GM19438 (cell line): Measurements from ENCODE around the gene RAPGEF2.

Experiments
- ATAC-seq: cut with Tn5 transposase; IDR thresholded peaks from one replicate; pipeline ENCODE4 v1.9.1; 2021; ENCODE audit warnings: low read depth; ENCODE audit not compliant: unreplicated experiment

Gene RAPGEF2

DNA sequence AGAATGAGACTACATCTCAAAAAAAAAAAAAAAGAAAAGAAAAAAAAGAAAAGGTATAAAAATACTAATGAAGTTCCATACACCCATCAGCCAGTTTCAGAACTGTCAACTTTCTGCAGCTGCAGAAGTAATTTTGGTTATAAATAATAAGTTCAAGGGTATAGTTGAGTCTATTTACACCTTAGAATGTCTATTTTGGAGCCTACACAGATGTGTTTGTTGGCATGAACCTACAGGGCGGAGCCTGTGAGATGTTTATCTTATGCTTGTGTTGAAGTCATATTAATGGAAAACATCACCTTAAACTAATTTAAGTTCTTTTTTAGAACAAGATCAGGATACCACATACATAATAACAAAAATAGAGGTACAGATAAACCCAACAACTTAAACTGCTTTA is 85.8 kb downstream of the RAPGEF2 start:
- no peak for ATAC-seq

DNA sequence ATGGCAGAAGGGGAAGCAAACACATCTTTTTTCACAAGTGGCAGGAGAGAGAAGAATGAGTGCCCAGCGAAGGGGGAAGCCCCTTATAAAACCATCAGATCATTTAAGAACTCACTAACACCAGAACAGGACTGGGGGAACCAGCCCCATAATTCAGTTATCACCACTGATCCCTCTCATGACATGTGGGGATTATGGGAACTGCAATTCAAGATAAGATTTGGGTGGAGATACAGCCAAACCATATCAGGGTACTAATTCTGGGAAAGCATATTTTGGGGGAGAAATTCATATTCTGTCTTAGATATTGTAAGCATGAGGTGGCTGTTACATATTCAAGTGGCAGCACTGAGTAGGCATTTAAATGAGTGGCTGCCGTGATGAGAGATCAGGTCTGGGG is 87.8 kb downstream of the RAPGEF2 start:
- no peak for ATAC-seq

DNA sequence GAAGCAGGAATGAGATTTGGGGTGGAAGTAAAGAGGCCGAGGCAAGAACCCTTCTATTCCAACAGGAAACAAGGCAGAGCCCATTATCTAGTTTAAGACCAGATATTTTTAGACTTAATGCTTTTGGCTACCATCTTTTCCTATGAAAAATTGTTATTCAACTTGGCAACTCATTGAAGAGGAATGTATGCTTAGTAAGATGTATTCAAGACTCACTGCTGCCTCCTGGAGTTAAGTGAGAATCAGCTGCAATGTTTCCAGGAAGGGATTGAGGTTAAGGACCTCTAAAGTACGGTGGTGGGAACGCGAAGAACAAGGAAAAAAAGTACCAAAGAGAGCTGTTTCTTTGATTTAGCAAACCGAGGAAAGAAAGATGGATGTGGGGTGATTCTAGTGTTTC is 89.1 kb downstream of the RAPGEF2 start:
- no peak for ATAC-seq

DNA sequence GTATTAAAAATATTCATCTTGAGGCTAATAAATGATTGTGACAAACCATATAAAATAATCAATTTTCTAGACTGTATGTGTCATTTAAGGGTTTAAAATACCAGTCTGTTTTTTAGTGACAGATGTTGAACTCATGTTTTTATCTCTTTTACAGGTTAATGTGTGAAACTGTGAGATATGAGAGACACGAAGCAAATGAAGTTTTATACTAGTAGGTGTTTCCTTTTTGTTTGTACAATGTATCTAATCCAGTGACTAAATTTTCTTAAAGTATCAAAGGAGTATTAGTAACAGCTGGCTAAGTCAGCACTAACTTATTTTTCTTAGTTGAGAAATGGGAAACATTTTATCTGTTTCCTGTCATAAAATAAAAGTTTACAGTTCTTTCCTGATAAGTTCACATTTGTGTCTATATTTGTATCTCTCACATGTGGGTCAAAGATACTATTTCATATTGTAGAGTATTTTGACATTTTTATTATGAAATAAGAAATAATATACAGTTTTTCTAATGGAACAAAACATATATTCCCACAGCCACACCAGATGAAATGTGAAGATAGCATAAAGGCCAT is 90.3 kb downstream of the RAPGEF2 start:
- no peak for ATAC-seq

DNA sequence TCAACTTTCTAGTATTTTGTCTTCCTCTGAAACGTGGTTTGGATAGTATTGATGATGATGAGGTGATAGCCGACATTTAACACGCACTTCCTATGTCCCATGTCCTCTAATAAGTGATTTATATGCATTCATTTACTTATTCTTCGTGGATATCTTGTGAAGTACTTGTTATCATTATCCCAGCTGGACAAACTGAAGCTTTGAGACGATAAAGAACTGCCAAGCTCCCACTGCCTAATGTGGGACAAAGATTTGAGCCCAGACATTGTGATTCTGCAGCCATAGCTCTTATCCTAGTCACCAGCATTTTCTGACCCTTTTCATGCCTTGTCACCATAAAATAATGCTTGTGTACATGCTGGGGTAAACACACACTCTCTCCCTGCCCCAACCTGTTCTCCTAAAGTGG is 92.5 kb downstream of the RAPGEF2 start:
- ATAC-seq: no peak

DNA sequence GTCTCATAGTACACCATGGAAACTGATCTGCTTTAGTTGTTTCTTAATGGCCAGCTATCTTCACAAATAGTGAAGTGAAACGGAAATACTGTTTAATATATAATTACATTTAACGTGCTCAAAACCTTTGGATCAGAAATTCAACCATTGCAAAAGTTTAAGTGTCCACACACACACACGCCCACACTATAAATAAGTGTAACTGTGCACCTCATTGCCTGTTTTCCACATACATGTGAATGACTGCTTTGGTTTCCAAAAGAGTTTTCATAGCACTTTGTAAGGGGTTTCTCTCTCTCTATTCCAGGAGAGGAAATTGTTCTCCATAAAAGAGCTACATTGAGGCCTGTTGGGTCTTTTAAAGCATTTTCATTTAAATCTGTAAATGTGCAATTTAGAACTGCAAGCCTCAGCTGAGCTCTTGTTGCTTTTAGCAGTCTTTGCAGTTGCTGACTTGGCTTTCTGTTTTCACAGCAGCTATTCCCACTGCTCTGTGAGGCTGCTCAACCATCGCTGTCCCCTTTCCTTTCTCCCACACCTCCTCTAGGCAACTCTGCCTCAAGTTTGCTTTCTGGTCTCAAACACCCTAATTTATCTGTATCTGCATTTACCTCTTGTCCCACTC is 94.5 kb downstream of the RAPGEF2 start:
- ATAC-seq: no peak

DNA sequence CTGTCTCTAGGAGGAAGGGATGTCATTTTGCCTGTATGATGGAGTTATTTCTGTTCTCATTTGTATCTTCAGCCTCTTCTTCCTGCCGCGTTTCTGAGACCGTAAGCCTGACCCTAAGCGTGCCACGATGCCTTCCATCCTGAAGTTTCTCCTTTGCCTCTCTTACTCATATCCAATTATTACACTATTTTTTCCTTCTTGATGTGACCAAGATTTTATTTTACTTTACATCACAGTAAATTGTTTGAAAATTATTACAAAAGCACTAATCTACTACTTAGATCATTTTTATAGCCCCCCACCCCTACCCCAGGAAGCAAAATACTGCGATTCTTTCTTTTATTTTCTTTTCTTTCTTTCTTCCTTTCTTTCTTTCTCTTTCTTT is 95.0 kb downstream of the RAPGEF2 start:
- no peak for ATAC-seq

DNA sequence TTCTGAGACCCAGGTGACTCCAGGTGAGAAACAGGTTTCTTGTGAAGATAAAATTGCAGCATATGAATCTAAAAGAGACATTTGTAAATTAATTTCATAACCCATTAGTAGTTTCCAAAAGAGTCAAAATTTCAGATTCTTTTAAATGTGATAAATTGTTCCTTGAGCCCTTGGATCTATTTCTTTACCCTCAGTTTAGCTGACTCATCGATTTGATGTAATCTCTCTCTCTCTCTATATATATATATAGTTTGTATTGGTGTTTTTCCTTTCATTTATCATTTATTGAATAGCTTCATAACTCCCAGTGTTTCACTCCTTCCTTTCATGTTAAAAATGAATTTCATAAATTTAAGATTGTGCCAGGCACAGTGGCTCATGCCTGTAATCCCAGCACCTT is 96.9 kb downstream of the RAPGEF2 start:
- ATAC-seq: no peak

DNA sequence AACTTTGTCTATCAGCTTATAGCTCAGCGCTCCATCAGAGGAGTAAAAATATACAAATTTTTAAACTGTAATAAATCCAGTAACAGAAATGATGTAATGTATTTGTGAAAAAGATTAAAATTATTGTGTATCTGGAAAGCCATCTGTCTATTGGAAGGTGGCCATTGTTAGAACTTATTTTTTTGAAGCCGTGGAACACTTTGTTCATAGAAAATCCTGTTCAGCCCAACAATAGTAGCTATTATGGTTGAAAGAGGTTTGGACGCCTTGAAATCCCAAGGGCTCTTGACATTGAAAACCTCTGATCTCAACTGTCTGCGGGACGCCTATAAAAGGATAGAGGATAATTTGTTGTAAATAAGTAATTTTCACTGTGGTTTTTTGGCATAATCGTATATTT is 98.3 kb downstream of the RAPGEF2 start:
- ATAC-seq: no peak

DNA sequence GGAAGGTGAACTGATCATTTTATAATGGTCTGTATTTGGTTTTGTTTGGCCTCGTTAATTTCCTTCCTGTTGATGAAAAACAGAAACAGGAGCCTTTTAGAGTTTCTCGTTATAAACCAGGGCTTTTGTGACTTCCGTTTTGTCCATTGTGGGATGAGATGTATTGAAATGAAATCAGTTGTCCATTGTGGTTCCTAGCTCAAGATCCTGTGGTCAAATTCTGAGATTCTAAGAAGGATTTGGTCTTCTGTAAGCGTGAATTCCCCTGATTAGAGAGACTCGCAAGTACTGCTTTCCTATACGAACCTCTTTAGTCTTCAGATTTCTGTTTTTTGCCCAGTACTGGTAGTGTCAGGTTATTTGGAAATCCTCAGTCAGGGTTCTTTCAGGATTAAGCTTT is 101.7 kb downstream of the RAPGEF2 start:
- ATAC-seq: no peak

DNA sequence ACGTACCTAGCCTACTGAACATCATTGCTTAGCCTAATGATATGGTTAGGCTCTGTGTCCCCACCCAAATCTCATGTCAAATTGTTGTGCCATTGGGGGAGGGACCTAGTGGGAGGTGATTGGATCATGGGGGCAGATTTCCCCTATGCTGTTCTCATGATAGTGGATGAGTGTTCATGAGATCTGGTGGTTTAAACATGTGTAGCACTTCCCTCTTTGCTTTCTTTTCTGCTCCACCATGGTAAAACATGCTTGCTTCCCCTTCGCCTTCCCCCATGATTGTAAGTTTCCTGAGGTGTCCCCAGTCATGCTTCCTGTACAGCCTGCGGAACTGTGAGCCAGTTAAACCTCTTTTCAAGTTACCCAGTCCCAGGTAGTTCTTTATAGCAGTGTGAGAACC is 102.6 kb downstream of the RAPGEF2 start:
- ATAC-seq: no peak

DNA sequence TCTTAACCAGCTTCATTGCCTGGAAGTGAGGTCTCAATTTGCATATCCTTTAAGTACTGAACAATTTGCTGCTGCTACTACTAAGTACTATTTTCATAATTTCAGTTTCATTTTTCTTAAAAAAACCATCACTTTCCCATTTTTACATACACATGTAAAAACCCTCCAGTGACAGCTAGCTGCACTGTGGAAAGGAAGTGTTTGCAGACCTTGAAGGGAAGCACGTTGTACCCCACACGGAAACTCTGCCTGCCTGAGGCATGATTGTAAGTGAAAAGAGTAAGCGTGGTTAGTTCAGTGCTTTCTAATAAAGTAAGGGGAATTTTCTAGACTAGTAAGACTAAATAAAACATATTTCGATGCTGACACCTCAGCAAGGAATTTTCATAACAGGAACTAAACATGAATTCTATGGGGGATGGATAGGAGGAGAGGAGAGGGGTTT is 103.6 kb downstream of the RAPGEF2 start:
- peak; percentile 76 for ATAC-seq

DNA sequence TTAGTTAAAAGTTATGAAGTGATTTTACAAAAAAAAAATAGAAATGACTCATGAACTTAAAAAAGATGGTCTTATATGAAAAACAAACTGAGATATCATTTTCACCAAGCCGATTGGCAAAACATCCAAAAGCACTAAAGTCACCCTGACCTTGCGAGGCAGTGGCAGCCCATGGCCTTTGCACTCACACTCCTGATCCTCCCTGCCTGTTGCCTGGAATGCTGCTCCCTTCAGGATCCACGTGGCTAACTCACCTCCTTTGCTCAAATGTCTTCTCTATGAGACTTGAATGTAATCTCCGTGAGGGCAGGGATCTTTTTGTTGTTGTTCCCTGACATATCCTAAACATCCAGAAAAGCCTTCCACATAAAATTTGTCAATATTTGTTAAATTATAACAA is 106.4 kb downstream of the RAPGEF2 start:
- no peak for ATAC-seq

DNA sequence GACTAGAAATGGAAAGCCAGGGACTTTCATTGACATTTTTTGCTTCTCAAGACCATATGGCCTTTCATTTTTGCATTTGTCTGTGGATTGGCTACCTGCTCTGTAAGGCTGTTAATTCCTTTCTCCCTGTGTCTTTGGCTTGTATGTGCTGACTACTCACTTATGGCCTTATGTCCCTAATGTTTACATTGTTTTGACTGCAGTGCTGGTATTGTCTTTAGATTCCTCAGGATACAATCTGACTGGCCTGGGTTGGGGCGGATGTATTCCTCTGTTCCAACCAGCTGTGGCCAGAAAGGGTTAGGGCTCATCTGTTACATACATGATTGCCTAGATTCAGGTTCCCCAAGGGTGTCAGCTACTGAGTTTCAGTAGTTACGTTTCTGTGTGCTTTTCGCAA is 108.1 kb downstream of the RAPGEF2 start:
- no peak for ATAC-seq

DNA sequence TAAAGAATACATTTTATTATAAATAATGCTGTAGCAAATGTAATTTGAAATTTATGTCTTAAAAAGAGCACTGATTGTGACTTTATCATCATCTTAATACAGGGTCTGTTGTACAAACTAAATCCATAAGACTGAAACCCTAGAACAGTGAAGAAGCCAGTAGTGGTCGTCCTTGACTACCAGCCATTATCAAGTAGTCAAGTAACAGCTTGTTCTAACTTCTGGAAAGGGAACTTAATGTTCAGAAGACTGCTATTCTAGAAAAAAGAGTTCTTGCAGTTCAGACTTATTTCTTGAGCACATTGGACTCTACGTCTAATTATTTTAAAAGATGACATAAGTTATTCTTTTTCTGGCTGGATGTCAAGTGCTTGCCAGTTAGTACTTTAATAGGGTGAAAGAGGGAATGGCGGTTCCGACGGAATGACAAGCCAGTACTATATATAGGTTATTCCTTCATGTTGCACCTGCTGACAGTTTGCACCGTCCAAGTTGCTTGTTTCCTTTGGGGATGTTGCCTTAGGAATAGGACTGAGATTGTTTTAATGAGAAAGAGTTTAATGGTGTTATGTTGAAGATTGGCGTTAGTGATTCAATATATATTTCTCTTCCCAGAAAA is 109.9 kb downstream of the RAPGEF2 start:
- no peak for ATAC-seq

DNA sequence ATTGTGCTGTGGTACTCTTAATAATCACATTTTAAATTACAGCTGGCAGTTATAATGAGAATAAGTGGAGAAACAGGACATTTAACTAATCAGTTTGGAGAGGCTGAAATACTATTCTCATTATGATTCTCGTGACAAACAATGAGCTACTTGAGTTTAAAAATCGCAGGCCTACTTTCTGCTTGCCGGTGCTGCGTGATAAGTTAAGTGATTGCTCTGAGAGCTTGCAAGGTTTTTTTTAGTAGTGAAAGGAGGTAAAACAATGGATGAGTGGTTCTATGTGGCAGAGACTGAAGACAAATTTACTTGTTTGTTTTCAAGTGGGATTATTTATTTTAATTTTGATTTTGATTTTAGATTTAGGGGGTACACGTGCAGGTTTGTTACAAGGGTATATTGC is 114.0 kb downstream of the RAPGEF2 start:
- ATAC-seq: no peak

DNA sequence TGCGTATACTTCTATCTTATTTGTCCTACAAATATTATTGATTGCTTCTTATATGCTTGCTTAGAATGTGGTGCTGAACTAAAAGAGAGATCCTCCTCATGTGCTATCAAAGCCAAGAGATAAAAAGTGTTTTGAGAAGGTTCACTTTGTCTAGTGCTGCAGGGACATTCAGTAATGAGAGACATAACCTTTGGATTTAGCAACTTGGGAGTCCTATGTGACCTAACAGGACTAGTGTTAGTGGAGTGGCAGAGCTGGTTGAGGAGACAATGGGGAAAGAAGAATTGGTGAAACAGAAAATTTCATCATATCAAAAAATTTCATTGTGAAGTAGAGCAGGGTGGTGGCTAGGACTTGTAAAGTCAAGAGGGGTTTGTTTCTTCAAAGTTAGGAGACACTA is 117.0 kb downstream of the RAPGEF2 start:
- ATAC-seq: no peak

DNA sequence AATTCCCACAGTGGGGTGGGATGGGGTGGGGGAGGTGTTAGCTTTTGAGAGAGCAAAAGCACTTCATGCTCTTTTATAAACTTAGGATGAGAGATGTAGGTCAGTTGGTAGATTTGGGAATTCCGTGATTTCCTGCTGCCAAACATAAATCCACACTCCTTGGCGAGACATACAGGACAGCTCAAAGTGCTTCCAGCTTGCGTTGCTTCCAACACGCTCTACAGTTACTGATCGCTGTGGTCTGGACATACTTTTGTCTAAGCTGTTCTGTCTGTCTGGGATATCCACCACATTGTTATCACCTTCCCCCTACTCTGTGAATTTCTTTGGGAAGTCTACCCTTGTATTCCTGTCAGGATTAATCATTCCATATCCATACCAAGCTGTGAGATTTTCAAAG is 117.5 kb downstream of the RAPGEF2 start:
- ATAC-seq: no peak

DNA sequence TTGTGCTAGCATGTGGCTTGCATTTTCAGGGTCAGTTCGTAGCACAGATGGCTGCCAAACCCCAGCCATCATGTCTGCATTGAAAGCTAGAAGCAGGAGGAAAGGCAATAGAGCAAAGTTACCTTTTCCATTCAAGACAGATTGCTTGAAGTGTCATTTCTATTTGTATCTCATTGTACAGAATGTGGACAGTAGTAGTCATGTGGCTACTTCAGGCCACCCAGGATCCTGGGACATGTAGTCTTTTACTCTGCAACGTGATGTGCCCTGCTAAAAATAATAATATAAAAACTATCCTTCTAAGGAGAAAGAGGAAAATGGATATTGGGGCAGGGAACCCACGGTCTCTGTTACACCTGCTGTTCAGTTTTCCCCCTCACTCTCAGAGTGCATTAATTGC is 118.4 kb downstream of the RAPGEF2 start:
- no peak for ATAC-seq

DNA sequence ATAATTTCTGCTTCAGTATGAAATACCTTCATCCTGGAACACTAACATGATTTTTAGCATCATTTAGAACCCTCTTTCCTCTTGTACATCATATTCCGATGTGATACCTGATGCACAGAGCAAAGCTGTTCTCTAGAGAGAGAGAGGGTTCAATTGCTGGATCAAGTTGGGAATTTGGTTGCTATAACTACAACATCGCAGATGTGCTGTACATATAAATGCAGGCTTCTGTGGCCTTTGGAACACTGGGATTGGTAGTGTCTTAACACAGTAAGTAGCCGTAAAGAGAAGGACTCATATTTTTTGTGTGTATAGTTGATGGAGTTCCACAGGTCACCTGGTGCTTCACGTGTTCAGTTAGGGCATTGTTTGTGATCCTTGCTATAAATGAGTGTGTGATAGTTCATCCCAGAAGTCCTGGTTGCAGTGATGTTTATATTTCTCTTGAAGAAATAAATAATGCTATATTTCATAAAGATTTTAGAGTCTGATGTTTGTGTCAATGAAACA is 119.2 kb downstream of the RAPGEF2 start:
- no peak for ATAC-seq

DNA sequence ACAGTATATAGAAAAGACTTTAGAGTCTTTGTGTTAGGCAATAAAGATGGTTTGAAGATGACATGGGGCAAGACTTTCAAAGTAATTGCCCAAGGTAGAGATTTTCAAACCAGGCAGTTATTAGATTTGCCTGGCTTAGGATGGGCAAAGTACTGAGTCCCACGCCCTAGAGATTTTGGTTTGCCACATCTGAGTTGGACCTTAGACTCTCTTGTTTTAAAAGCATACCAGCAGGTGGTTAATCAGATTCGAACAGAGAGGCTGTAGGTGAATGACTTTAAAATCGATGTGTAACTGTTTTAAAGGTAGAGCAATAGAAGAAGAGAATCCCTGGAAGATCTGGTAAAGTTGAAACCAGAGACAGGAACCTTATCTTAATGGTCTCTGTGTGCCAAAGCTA is 121.5 kb downstream of the RAPGEF2 start:
- ATAC-seq: no peak

DNA sequence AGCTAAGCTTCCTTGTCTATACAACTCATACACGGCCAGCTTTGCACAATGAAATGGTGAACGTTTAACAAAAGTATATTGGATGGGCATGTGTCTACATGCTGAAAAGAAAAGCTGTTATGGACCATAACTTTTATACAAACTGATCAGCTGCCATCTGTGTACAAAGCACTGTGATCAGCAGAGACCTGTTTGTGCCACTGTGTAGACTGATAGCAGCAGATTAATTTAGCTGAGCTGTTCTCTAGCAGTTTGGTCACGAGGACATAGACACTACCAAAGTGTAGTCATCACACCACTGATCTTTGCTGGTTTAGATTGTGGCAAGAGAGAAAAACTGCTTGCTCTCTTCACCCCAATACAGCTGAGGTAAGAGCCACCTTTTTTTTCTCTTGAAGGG is 124.5 kb downstream of the RAPGEF2 start:
- no peak for ATAC-seq
